Brain microvascular endothelial cell (primary cell): ENCODE data around the gene GGA3.

Experiments
- DNase-seq: peaks from one replicate; pipeline ENCODE4 v3.0.0-alpha.2; 2020
- H3K27ac ChIP-seq: fragments of 250-450 bp; sonication (Bioruptor Pico); 2 replicates; pipeline ENCODE4 v1.5.1; 2020; ENCODE audit warnings: mild to moderate bottlenecking, moderate library complexity
- H3K27me3 ChIP-seq: fragments of 250-450 bp; sonication (Bioruptor Pico); replicated peaks from 2 replicates; pipeline ENCODE4 v1.5.1; 2020; ENCODE audit warnings: mild to moderate bottlenecking
- H3K36me3 ChIP-seq: fragments of 250-450 bp; sonication (Bioruptor Pico); replicated peaks from 2 replicates; pipeline ENCODE4 v1.5.1; 2020; ENCODE audit warnings: mild to moderate bottlenecking
- H3K4me3 ChIP-seq: 2 replicates; pipeline ENCODE4 v1.5.1; 2011; ENCODE audit warnings: low read depth, mild to moderate bottlenecking, control low read depth, low read length, moderate library complexity
- in situ Hi-C: cut with HindIII; loops from 2 replicates; pipeline ENCODE4 v1.10.0; 2017; ENCODE audit warnings: low sequenced_read_pairs, low pct_ligation_motif_present
- TF ChIP-seq, protein P1 (sequence below): IDR thresholded peaks from 2 replicates; pipeline ENCODE4 v1.5.1; 2011; ENCODE audit warnings: low read depth, mild to moderate bottlenecking, moderate library complexity, low read length, control low read depth, inconsistent platforms; ENCODE audit errors: missing control alignments

GGA3 gene

DNA sequence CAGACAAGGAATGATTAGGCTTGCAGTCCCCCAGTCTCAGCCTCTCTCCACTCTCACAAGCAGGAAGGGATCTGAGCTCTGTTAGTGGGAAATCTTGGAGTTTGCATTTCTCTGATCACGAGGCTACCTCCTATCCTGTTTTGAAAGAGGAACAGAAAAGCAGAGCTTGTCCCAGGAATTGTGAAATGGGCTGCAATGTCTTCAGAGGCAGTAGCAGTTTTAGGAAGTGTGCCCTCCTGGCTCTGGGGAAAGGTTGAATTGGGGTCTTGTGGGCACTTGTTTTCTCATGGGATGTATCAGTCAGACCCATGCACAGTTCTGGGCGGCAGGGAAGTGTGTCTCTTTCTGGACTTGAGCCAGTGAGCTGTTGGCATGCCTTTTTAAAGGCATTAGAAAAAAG, 33.1 kb downstream of the GGA3 start:
- Histone ChIP-seq H3K36me3 (peaks cover 55% of the 10 kb centered on the region), H3K4me3 (no peak overlapping the region), H3K27ac (no peak overlapping the region), H3K27me3 (no peaks in the 10 kb centered on the region)
- TF ChIP-seq, protein P1, sequence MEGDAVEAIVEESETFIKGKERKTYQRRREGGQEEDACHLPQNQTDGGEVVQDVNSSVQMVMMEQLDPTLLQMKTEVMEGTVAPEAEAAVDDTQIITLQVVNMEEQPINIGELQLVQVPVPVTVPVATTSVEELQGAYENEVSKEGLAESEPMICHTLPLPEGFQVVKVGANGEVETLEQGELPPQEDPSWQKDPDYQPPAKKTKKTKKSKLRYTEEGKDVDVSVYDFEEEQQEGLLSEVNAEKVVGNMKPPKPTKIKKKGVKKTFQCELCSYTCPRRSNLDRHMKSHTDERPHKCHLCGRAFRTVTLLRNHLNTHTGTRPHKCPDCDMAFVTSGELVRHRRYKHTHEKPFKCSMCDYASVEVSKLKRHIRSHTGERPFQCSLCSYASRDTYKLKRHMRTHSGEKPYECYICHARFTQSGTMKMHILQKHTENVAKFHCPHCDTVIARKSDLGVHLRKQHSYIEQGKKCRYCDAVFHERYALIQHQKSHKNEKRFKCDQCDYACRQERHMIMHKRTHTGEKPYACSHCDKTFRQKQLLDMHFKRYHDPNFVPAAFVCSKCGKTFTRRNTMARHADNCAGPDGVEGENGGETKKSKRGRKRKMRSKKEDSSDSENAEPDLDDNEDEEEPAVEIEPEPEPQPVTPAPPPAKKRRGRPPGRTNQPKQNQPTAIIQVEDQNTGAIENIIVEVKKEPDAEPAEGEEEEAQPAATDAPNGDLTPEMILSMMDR, result no peak
- DNase-seq, result no peak
- in situ Hi-C loops, result no loop called here

DNA sequence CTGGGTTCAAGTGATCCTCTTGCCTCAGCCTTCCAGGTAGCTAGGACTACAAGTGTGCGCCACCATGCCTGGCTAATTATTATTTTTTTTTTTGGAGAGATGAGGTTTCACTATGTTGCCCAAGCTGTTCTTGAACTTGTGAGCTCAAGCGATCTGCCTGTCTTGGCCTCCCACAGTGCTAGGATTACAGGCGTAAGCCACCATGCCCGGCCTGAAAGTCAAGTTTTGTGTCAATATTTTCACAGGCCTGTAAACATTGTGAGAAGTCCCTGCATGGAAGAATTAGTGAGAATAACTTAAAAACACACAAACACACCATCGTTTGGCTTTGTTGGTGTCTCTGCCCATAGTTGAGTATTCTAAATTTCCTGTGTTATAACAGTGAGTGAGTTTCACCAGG, 33.7 kb downstream of the GGA3 start:
- H3K36me3 ChIP-seq, result peaks cover 56% of the 10 kb centered on the region
- no peaks in the 10 kb centered on the region for H3K27me3 ChIP-seq
- in situ Hi-C loops, result no loop called here
- TF ChIP-seq, protein P1, result no peak
- no peak for DNase-seq
- no peak overlapping the region for H3K27ac ChIP-seq
- no peak overlapping the region for H3K4me3 ChIP-seq

DNA sequence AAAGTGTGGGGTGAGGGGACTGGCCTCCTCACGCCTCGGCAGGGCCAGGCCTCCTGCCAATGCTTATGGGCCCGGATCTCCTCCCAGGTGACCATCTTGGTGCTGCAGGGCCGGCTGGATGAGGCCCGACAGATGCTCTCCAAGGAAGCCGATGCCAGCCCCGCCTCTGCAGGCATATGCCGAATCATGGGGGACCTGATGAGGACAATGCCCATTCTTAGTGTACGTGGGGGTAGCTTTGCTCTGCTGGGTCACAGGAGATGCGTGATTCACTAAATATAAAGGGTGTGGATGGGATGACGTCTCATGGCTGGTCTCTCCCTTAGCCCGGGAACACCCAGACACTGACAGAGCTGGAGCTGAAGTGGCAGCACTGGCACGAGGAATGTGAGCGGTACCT, 36.4 kb downstream of the GGA3 start:
- no peak for DNase-seq
- Histone ChIP-seq H3K4me3 (no peak overlapping the region), H3K36me3 (peaks cover 41% of the 10 kb centered on the region), H3K27me3 (no peaks in the 10 kb centered on the region), H3K27ac (no peak overlapping the region)
- TF ChIP-seq, protein P1, result no peak
- in situ Hi-C loops, result no loop called here

DNA sequence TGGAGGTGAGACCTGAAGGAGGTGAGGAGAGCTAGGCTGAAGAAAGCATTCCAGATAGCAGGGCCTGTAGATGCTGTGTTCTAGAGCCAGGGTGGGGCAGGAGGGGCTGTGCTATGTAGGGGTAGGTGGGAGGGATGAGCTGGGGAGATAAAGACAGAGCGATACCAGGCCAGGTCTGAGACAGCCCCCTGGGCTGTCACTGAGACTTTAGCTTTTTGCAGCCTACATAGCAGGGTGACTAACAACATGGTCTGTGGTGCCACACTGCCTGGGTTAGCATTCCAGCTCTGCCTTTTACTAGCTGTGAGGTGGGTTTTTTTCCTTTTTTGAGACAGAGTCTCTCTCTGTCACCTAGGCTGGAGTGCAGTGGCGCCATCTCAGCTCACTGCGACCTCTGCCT, 41.6 kb downstream of the GGA3 start:
- Histone ChIP-seq H3K27ac (no peak overlapping the region), H3K36me3 (peaks cover 51% of the 10 kb centered on the region)
- in situ Hi-C loops, result no loop called here

DNA sequence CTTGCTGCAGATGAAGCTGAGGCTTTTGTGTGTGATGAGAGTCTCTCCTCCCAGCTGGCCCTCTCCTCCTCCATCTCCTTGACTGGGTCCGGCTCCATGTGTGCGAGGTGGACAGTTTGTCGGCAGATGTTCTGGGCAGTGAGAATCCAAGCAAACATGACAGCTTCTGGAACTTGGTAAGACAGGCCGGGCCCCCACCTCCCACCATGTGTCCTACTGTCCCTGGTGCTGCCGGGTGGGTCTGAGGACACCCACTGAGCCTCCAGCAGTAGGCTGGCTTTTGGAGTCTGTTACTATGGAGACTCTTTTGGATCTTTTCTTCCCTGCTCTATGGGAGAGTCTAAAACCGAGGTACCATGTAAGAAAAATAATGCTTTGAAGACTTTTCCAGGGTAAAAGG, 43.3 kb downstream of the GGA3 start:
- TF ChIP-seq, protein P1, result no peak
- DNase-seq, result no peak
- Histone ChIP-seq H3K27me3 (no peaks in the 10 kb centered on the region), H3K36me3 (peaks cover 57% of the 10 kb centered on the region), H3K27ac (no peak overlapping the region), H3K4me3 (no peak overlapping the region)
- in situ Hi-C loops, result no loop called here

More for the DNA sequence above, 41.6 kb downstream of the GGA3 start:
- TF ChIP-seq, protein P1, result no peak
- no peak overlapping the region for H3K4me3 ChIP-seq
- no peaks in the 10 kb centered on the region for H3K27me3 ChIP-seq
- DNase-seq, result no peak

DNA sequence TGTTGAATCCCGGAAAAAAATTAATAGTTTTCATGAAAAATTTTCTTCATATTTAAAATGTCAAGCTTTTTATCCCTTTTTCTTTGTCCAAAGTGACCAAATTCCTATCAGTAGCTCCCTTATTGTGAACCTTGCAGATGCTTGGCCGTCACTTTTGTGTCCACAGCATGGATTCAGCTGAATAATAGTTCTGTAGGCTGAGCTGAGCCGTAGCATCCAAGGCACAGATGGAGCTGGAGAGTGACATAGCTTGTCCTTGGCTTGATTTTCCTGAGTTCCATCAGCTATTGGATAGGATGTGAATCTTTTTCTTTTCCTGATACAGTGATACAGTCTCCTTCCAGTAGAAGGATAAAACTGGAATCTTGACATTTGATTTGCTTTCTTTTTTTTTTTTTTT, 52.3 kb downstream of the GGA3 start:
- in situ Hi-C loops, result no loop called here
- no peaks in the 10 kb centered on the region for H3K27me3 ChIP-seq
- H3K27ac ChIP-seq, result no peak overlapping the region
- no peak overlapping the region for H3K4me3 ChIP-seq
- TF ChIP-seq, protein P1, result no peak
- H3K36me3 ChIP-seq, result peaks cover 22% of the 10 kb centered on the region
- DNase-seq, result no peak
